ENCODE data around the gene FAM98C.
"Not testable (repeated sequence)": the region's sequence is repeated elsewhere in the genome, so short reads cannot be mapped to it uniquely, and the experiment has no call there.

The FAM98C gene

DNA sequence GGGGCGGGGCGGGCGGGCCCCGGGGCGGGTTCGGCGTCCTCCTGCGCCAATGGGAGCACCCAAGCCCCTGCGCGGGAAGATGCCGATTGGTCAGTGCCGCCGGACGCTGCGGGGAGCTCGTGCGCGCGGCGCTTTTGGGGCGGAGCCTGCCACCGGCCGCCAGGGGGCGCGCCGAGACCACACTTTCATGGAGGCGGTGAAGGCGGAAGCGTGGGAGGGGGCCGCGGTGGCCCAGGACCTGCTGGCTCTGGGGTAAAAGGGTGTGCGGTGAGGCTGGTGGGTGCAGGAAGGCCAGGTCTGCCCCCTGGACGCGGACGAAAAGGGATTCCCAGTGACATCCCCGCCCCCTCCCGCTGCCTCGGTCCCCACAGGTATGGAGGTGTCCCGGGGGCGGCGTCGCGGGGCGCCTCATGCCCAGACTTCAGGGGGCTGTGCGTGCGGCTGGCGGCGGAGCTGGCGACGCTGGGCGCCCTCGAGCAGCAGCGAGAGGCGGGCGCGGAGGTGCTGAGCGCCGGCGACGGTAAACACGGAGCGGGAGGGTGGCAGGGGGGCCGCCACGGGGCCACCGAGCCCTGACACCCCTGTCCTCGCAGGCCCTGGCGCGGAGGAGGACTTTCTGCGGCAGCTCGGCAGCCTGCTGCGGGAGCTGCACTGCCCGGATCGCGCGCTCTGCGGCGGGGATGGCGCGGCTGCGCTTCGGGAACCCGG is at the start of gene FAM98C:
TSS of gene FAM98C (plus strand) at position 127 of the 708 bp plus-strand sequence. CDS start at position 188, 61 bp downstream.
- peak; percentile 97 for DNase-seq

DNA sequence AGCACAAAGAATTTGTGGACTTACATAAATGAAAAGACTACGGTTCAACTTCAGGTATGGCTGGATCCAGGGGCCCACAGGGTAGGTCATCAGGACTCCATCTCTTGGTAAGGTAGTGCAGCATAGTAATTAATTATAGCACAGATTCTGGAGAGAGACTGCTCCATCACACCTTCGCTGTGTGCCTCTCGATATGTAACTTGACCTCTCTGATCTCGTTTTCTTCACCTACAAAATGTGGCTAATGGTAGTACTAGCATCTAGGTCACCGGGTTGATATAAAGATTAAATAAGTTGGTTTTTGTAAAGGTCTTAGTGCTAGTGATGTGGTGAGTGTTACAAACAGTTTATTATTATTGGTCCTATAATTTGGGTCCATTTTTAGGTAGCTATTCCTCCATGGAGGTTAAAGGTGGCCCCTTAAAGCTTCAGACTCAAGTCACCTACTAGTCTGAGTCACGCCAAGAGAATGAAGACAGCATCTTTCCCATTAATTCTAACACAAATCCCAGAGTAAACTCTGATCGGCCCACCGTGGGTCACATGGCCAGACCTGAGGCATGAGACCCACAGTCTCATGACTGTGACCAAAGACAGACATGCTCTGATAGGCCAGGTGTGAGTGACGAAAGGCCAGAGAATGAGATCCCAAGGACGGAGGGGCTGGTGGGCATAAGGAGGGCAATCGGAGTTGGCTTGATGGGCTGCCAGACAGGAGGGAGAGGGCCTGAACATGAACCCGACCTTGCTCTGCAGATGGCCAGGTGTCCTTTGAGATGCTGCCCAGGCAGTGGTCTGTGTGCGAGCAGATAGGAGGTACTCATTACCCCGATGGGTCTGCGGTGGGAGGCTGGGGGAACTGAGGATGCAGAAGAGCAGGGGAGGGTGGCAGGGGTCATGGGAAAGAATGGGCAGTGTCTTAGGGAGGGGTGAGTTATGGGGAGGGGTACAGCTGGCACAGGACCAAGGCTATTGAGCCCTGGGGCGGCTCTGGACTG is 46.9 kb upstream of the FAM98C start:
- no peak for DNase-seq

DNA sequence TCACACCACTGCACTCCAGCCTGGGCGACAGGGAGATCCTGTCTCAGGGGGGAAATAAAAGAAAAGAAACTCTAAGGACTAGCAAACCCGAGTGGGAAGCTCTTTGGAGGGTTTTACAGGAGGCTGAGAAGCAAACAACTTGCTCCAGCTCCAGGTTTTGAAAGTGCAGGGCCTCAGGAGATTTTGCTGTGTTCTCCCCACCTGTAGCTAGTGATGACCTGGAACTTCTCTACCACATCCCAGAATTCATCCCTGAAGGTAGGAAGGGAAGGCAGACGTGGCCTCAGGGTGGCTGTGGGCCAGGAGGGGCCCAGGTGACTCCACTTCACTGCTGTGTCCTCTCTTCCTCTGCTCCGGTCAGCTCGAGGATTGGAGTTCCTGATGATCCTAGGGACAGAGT is 44.8 kb upstream of the FAM98C start:
- DNase-seq, result no peak

DNA sequence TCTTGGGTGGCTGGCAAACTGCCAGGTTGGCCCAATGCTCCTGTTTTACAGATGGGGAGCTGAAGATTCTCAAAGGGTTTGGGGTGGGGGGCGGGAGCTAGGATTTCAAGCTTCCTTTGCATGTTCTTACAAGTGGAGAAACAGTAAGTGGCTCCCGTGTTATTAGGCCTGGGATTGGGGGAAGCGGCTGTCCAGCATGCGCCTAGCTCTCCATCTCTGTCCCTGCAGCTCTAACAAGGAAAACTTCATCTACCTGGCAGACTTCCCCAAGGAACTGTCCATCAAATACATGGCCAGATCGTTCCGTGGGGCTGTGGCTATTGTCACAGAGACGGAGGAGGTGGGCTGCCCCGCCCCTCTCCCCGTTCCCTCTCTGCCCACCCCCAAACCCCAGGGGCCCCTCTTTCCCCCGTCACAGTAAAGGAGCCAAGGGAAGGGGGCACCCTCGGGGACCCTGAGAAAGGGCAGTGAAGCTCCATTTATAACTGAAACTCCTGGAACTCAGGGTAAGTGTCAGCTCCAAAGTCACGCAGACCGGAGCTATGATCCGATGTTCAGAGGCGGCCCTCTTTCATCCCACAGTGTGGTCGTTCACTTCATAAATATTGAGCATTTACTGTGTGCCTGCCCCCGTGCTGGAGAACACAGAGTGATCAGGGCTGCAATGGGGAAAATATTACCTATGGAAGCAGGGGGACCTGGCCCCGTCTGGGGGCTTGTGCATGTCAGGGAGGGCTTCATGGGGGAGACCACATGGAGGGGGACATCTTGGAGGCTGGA is 43.5 kb upstream of the FAM98C start:
- DNase-seq, result no peak

- no peak for DNase-seq
Measured at GRCh38 chr19:38360351-38360750, 42.5 kb upstream of the FAM98C start.

GRCh38 chr19:38360839-38361631 is 41.9 kb upstream of the FAM98C start:
- DNase-seq, result no peak

- peak; percentile 89 for DNase-seq
Measured at GRCh38 chr19:38361633-38362075, 41.2 kb upstream of the FAM98C start.

DNA sequence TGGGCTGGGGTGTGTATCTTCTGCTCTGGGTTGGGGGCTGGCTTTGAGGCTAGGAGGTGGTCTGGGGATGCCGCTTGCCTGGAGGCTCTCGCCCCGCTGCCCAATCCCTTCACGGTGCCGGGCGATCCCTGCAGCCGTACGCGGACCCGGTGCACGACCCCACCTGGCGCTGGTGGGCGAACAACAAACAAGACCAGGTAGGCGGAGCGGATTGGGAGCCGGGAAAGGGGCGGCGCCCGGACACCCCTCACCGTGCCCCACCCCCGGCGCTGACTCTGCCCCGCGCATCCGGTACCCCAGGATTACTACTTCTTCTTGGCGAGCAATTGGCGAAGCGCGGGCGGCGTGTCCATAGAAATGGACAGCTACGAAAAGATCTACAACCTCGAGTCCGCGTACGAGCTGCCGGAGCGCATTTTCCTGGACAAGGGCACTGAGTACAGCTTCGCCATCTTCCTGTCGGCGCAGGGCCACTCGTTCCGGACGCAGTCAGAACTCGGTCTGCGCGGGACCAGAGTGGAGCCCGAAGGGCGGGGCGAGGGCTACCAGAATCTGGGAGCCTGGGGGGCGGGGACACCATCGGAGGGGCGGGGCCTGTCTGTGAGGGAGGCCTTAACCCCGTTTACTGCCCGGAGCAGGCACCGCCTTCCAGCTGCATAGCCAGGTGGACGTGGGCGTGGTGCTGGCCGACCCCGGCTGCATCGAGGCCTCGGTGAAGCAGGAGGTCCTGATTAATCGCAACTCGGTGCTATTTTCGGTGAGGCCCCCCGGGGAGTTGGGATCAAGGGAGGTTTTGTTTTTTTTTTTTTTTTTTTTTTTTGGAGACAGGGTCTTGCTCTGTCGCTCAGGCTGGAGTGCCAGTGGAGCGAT is 40.6 kb upstream of the FAM98C start:
- DNase-seq, result peak; percentile 95

DNA sequence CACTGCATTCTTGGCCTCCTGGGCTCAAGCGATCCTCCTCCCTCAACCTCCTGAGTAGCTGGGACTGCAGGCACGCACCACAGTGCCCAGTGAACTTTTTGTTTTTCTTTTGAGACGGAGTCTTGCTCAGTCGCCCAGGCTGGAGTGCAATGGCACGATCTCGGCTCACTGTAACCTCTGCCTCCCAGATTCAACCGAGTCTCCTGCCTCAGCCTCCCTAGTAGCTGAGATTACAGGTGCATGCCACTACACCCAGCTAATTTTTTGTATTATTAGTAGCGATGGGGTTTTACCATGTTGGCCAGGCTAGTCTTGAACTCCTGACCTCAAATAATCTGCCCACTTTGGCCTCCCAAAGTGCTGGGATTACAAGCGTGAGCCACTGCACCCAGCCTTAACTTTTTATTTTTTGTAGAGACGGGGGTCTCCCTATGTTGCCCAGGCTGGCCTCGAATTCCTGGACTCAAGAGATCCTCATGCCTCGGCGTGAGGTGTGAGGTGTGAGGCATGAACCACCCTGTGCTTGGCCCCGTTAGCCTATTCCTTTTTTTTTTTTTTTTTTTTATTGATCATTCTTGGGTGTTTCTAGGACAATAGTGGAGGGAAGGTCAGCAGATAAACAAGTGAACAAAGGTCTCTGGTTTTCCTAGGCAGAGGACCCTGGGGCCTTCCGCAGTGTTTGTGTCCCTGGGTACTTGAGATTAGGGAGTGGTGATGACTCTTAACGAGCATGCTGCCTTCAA is 39.8 kb upstream of the FAM98C start:
- not testable (repeated sequence) for DNase-seq

- DNase-seq, result no peak
Measured at GRCh38 chr19:38367041-38367440, 35.9 kb upstream of the FAM98C start.

GRCh38 chr19:38369584-38369983 is 33.3 kb upstream of the FAM98C start:
- no peak for DNase-seq

- DNase-seq, result no peak
Measured at GRCh38 chr19:38370299-38370698, 32.6 kb upstream of the FAM98C start.

DNA sequence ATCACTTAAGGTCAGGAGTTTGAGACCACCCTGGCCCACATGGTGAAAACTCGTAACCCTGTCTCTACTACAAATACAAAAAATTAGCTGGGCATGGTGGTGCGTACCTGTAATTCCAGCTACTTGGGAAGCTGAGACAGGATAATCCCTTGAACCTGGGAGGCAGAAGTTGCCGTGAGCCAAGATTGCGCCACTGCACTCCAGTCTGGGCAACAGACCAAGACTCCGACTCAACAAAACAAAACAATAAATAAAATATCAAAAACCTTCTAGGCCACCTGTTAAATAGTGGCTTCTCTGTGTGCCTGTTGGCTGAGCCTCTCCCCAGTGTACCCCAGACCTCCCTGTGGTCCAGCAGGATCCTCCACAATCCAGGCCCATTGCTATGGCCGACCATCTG is 31.8 kb upstream of the FAM98C start:
- DNase-seq, result no peak

- no peak for DNase-seq
Measured at GRCh38 chr19:38373907-38374331, 29.0 kb upstream of the FAM98C start.

DNA sequence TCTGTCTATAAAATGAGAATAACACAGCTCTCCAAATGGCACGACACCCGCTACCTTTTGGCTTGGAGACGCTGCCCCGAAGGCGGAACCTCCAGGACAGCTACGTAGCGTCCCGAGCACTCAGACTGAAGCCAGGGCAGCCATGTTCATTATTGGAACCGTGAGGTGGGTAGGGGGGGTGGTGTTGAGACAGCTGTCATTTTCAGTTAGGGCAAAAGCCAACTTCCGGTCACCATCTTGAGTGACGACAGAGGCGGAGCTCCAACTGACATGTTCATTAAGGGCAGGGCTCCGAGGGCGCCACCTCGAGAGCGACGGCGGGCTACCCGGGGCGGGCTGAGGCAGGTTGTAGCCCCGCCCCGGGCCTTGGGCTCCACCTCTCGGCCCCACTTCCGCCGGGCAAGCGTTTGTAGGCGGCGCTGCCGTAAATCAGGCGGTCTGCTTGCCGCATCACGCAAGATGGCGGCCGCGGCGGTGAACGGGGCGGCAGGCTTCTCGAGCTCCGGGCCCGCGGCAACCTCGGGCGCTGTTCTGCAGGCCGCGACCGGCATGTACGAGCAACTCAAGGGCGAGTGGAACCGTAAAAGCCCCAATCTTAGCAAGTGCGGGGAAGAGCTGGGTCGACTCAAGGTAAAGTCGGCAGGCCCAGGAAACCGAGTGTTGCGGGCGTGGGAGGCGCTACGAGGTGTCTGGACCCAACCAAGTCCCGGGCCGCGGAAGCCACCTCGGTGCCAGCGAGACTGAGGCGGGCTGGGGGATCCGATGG is 28.4 kb upstream of the FAM98C start, which contains the start of gene PSMD8:
TSS of gene PSMD8 (plus strand) at position 240 of the 766 bp plus-strand sequence. CDS start at position 271, 31 bp downstream.
- DNase-seq, result peak; percentile 99

GRCh38 chr19:38375098-38375493 is 27.8 kb upstream of the FAM98C start:
- no peak for DNase-seq

- no peak for DNase-seq
Measured at GRCh38 chr19:38375748-38376147, 27.1 kb upstream of the FAM98C start.

GRCh38 chr19:38376576-38376975 is 26.3 kb upstream of the FAM98C start:
- DNase-seq, result no peak

- DNase-seq, result no peak
Measured at GRCh38 chr19:38377052-38377451, 25.8 kb upstream of the FAM98C start.
